SK-N-MC (cell line): ENCODE results near the gene PHF23.

ENCODE experiments used
- DNase-seq: peaks from one replicate; pipeline ENCODE4 v3.0.0-alpha.2; 2011; ENCODE audit warnings: low read depth, low spot score
- H3K27ac ChIP-seq: fragments of 200-600 bp; sonication (generic); 2 replicates; pipeline ENCODE4 v1.5.1; 2016; ENCODE audit warnings: mixed run types
- H3K36me3 ChIP-seq: fragments of 200-600 bp; sonication (generic); 2 replicates; pipeline ENCODE4 v1.6.1; 2017; ENCODE audit warnings: antibody characterized with exemption, low read length, mixed read lengths; ENCODE audit not compliant: insufficient read depth
- H3K4me3 ChIP-seq: fragments of 200-600 bp; sonication (generic); 2 replicates; pipeline ENCODE4 v1.5.1; 2016
- H3K9ac ChIP-seq: fragments of 200-600 bp; sonication (generic); 2 replicates; pipeline ENCODE4 v1.8.0; 2017; ENCODE audit warnings: mixed run types, mixed read lengths; ENCODE audit not compliant: insufficient read length
- H3K9me3 ChIP-seq: fragments of 200-600 bp; sonication (generic); 2 replicates; pipeline ENCODE4 v1.6.1; 2017; ENCODE audit warnings: low read depth, mild to moderate bottlenecking, antibody characterized with exemption, low read length, moderate library complexity, mixed read lengths
- EZH2 ChIP-seq: fragments of 200-600 bp; sonication (generic); IDR thresholded peaks from one replicate; pipeline ENCODE4 v1.6.1; 2017; ENCODE audit warnings: antibody characterized with exemption
- FOXP2 ChIP-seq: optimal IDR thresholded peaks from 2 replicates; pipeline ENCODE3; 2011; ENCODE audit warnings: mild to moderate bottlenecking, moderate library complexity; ENCODE audit not compliant: insufficient read depth; ENCODE audit errors: extremely low read length, control extremely low read depth
- POLR2AphosphoS5 ChIP-seq: IDR thresholded peaks from 2 replicates; pipeline ENCODE4 v1.6.1; 2012; ENCODE audit warnings: mild to moderate bottlenecking, low read depth, low read length, borderline replicate concordance

The PHF23 gene

GRCh38 chr17:7239091-7240027 lies at the start of gene PHF23:
Gene PHF23 (minus strand): TSS chr17:7239457. CDS start chr17:7239279, 178 bp downstream.
- H3K27ac ChIP-seq = peak within 1 kb of the TSS; percentile 95
- no peaks in the 10 kb centered on the region for H3K9me3 ChIP-seq

GRCh38 chr17:7285679-7286078 lies 46.4 kb upstream of the PHF23 start:
- TF ChIP-seq POLR2AphosphoS5 (no peak), FOXP2 (no peak), EZH2 (no peak)
- H3K27ac ChIP-seq = no peak overlapping the region
- H3K36me3 ChIP-seq = no peaks in the 10 kb centered on the region
- H3K9me3 ChIP-seq = no peaks in the 10 kb centered on the region
- H3K9ac ChIP-seq = no peak overlapping the region
- no peak overlapping the region for H3K4me3 ChIP-seq
- DNase-seq = no peak

More at GRCh38 chr17:7239091-7240027, at the start of gene PHF23:
- peak; percentile 47; the same call in 1 of the 2 replicates for TF ChIP-seq POLR2AphosphoS5
- no peak for TF ChIP-seq EZH2
- H3K4me3 ChIP-seq = peak within 1 kb of the TSS; percentile 95
- peak within 1 kb of the TSS; percentile 95 for H3K9ac ChIP-seq
- peaks cover 49% of the 10 kb centered on the region for H3K36me3 ChIP-seq
- peak; percentile 82 for DNase-seq

GRCh38 chr17:7284911-7285310 lies 45.7 kb upstream of the PHF23 start:
- H3K9ac ChIP-seq = no peak overlapping the region
- no peak overlapping the region for H3K27ac ChIP-seq
- DNase-seq = no peak
- no peaks in the 10 kb centered on the region for H3K9me3 ChIP-seq
- H3K36me3 ChIP-seq = no peaks in the 10 kb centered on the region
- TF ChIP-seq POLR2AphosphoS5 = no peak
- no peak for TF ChIP-seq FOXP2
- TF ChIP-seq EZH2 = no peak
- H3K4me3 ChIP-seq = no peak overlapping the region

DNA sequence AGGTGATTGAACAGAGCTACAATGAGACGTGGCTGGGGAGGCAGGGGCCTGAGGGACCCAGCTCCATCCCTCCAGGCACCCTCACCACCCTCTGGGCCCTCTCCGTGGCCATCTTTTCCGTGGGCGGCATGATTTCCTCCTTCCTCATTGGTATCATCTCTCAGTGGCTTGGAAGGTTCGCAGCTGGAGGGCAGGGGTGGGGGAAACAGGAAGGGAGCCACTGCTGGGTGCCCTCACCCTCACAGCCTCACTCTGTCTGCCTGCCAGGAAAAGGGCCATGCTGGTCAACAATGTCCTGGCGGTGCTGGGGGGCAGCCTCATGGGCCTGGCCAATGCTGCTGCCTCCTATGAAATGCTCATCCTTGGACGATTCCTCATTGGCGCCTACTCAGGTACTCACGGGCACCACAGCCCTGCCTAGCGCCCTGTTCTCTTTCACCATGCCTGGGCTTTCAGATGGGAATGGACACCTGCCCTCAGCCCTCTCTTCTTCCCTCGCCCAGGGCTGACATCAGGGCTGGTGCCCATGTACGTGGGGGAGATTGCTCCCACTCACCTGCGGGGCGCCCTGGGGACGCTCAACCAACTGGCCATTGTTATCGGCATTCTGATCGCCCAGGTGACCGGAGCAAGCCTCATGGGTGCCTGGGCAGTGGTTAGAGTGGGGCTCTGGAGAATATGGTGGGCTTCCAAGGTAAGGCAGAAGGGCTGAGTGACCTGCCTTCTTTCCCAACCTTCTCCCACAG lies 44.4 kb upstream of the PHF23 start:
- Histone ChIP-seq H3K36me3 (no peaks in the 10 kb centered on the region), H3K9ac (no peak overlapping the region), H3K27ac (no peak overlapping the region), H3K4me3 (no peak overlapping the region), H3K9me3 (no peaks in the 10 kb centered on the region)
- TF ChIP-seq FOXP2 = no peak
- no peak for TF ChIP-seq EZH2
- TF ChIP-seq POLR2AphosphoS5 = no peak
- no peak for DNase-seq

DNA sequence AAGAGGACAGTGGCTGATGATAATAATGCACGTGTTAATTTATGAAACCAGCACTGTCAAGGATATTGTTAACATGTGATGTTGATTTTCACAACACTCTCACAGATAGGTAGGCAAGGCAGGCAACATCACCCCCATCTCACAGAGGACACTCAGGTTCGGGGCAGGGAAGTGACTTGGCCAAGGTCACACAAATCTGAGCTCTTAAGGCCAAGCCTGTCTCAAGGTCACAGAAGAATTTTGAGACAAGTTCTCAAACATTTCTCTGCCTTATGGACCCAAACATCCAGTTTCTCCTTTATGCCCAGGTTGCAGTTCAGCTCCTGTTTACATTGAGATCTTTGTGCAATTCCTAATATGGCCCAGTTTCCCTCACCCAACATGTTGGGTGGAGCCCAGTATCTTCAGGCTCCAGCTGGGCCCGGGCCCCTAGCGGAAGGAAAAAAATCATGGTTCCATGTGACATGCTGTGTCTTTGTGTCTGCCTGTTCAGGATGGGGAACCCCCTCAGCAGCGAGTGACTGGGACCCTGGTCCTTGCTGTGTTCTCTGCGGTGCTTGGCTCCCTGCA lies 43.6 kb upstream of the PHF23 start:
- Histone ChIP-seq H3K36me3 (no peaks in the 10 kb centered on the region), H3K27ac (no peak overlapping the region), H3K4me3 (no peak overlapping the region), H3K9ac (no peak overlapping the region), H3K9me3 (no peaks in the 10 kb centered on the region)
- no peak for DNase-seq
- TF ChIP-seq POLR2AphosphoS5 (no peak), EZH2 (no peak), FOXP2 (no peak)

GRCh38 chr17:7281953-7282751 lies 42.9 kb upstream of the PHF23 start:
- Histone ChIP-seq H3K9ac (peak overlapping the region; percentile 64), H3K27ac (no peak overlapping the region), H3K4me3 (peak overlapping the region; percentile 87), H3K9me3 (no peaks in the 10 kb centered on the region), H3K36me3 (no peaks in the 10 kb centered on the region)
- TF ChIP-seq EZH2 (no peak), POLR2AphosphoS5 (no peak), FOXP2 (no peak)
- DNase-seq = no peak

DNA sequence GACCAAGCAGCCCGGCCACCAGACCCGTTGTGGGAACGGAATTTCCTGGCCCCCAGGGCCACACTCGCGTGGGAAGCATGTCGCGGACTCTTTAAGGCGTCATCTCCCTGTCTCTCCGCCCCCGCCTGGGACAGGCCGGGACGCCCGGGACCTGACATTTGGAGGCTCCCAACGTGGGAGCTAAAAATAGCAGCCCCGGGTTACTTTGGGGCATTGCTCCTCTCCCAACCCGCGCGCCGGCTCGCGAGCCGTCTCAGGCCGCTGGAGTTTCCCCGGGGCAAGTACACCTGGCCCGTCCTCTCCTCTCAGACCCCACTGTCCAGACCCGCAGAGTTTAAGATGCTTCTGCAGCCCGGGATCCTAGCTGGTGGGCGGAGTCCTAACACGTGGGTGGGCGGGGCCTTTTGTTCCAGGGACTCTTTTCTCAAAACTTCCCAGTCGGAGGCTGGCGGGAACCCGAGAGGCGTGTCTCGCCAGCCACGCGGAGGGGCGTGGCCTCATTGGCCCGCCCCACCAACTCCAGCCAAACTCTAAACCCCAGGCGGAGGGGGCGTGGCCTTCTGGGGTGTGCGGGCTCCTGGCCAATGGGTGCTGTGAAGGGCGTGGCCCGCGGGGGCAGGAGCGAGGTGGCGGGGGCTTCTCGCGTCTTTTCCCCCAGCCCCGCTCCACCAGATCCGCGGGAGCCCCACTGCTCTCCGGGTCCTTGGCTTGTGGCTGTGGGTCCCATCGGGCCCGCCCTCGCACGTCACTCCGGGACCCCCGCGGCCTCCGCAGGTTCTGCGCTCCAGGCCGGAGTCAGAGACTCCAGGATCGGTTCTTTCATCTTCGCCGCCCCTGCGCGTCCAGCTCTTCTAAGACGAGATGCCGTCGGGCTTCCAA lies 42.1 kb upstream of the PHF23 start, which contains the start of gene SLC2A4:
Gene SLC2A4 (plus strand): TSS at position 645 of the 879 bp plus-strand sequence. CDS start 217 bp downstream, at position 862.
- no peak for TF ChIP-seq EZH2
- TF ChIP-seq POLR2AphosphoS5 = no peak
- TF ChIP-seq FOXP2 = no peak
- Histone ChIP-seq H3K9me3 (no peaks in the 10 kb centered on the region), H3K4me3 (peak within 1 kb of the TSS; percentile 87), H3K27ac (no peak within 1 kb of the TSS), H3K9ac (peak within 1 kb of the TSS; percentile 64), H3K36me3 (no peaks in the 10 kb centered on the region)
- peak; percentile 61 for DNase-seq
